ENCODE measurements around the gene FAM114A1. TPM values are rescaled to one million over a fixed set of nuclear protein-coding genes. Genes with fewer than 3 reads are reported as not detected.

FAM114A1 gene
- total RNA-seq, 6 experiments from 2014 or later, result 55.3 to 88.9 (median 69.4) TPM

- H3K36me3 ChIP-seq, result peaks cover 0 to 52% (median 20%) of the 10 kb centered on the region in 4 donors
- H3K4me1 ChIP-seq, result peaks cover 0 to 28% (median 14%) of the 10 kb centered on the region in 4 donors
- no peaks in the 10 kb centered on the region for H3K9me3 ChIP-seq
- DNase-seq (no peak), ATAC-seq (no peak)
- TF ChIP-seq, protein P1, sequence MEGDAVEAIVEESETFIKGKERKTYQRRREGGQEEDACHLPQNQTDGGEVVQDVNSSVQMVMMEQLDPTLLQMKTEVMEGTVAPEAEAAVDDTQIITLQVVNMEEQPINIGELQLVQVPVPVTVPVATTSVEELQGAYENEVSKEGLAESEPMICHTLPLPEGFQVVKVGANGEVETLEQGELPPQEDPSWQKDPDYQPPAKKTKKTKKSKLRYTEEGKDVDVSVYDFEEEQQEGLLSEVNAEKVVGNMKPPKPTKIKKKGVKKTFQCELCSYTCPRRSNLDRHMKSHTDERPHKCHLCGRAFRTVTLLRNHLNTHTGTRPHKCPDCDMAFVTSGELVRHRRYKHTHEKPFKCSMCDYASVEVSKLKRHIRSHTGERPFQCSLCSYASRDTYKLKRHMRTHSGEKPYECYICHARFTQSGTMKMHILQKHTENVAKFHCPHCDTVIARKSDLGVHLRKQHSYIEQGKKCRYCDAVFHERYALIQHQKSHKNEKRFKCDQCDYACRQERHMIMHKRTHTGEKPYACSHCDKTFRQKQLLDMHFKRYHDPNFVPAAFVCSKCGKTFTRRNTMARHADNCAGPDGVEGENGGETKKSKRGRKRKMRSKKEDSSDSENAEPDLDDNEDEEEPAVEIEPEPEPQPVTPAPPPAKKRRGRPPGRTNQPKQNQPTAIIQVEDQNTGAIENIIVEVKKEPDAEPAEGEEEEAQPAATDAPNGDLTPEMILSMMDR (IDR thresholded peaks at IDR 0.05), result no peak
- TF ChIP-seq POLR2A (IDR thresholded peaks at IDR 0.05), result no peak
- H3K27me3 ChIP-seq, result no peaks in the 10 kb centered on the region
- intact Hi-C loops (cut with DNase I), result no loop called here
- 98% methylated on average over 7 of the region's 9 CpGs for WGBS (ENCODE audit: insufficient coverage, low coverage, low lambda C conversion rate, missing lambda C conversion rate)
- no peak overlapping the region for H3K27ac ChIP-seq
- no peak overlapping the region for H3K4me3 ChIP-seq
These were observed 76.8 kb downstream of the FAM114A1 start for GRCh38 chr4:38944440-38944839.

- no peak overlapping the region for H3K27ac ChIP-seq
- DNase-seq (no peak), ATAC-seq (no peak)
- no peaks in the 10 kb centered on the region for H3K27me3 ChIP-seq
- 84% methylated on average over 3 of the region's 3 CpGs for WGBS (ENCODE audit: insufficient coverage, low coverage, low lambda C conversion rate, missing lambda C conversion rate)
- H3K4me1 ChIP-seq, result peaks cover 0 to 39% (median 19%) of the 10 kb centered on the region in 4 donors
- H3K4me3 ChIP-seq, result no peak overlapping the region
- H3K36me3 ChIP-seq, result peaks cover 0 to 28% (median 14%) of the 10 kb centered on the region in 4 donors
- no peaks in the 10 kb centered on the region for H3K9me3 ChIP-seq
- TF ChIP-seq, protein P1 (IDR thresholded peaks at IDR 0.05), result no peak
- TF ChIP-seq POLR2A (IDR thresholded peaks at IDR 0.05), result no peak
- intact Hi-C loops (cut with DNase I), result no loop called here
These were observed 79.3 kb downstream of the FAM114A1 start for GRCh38 chr4:38946919-38947318.

- peak; percentile 39 to 67 (median 48) for ATAC-seq
- Histone ChIP-seq H3K36me3 (peaks cover 0 to 15% (median 8%) of the 10 kb centered on the region in 4 donors), H3K27ac (peak overlapping the region; percentile 40 to 78 (median 65)), H3K27me3 (no peaks in the 10 kb centered on the region), H3K4me3 (no peak overlapping the region), H3K9me3 (no peaks in the 10 kb centered on the region), H3K4me1 (peaks cover 0 to 39% (median 19%) of the 10 kb centered on the region in 4 donors)
- intact Hi-C loops (cut with DNase I), result no loop called here
- TF ChIP-seq POLR2A (IDR thresholded peaks at IDR 0.05), result no peak
- TF ChIP-seq, protein P1 (IDR thresholded peaks at IDR 0.05), result no peak
- peak in 1 of 3 donors; percentile 58 for DNase-seq
- WGBS (ENCODE audit: insufficient coverage, low coverage, low lambda C conversion rate, missing lambda C conversion rate), result 29% methylated on average over 2 of the region's 2 CpGs
These were observed 80.9 kb downstream of the FAM114A1 start for GRCh38 chr4:38948551-38948950.

- Histone ChIP-seq H3K27ac (peak overlapping the region; percentile 65 to 78 (median 69)), H3K27me3 (no peaks in the 10 kb centered on the region), H3K4me1 (peaks cover 0 to 36% (median 19%) of the 10 kb centered on the region in 4 donors), H3K4me3 (no peak overlapping the region), H3K9me3 (no peaks in the 10 kb centered on the region), H3K36me3 (peaks cover 0 to 5% (median 1%) of the 10 kb centered on the region in 4 donors)
- TF ChIP-seq, protein P1 (IDR thresholded peaks at IDR 0.05), result no peak
- TF ChIP-seq POLR2A (IDR thresholded peaks at IDR 0.05), result peak; percentile 18
- ATAC-seq (peak in 3 of 4 donors; percentile 13 to 42 (median 18)), DNase-seq (no peak)
- 48% methylated on average over 5 of the region's 5 CpGs for WGBS (ENCODE audit: insufficient coverage, low coverage, low lambda C conversion rate, missing lambda C conversion rate)
- intact Hi-C loops (cut with DNase I), result no loop called here
These were observed 81.9 kb downstream of the FAM114A1 start for GRCh38 chr4:38949411-38950051.

All from right lobe of liver (tissue), 6 donors.